ENCODE measurements around the gene CDH16. TPM values are rescaled to one million over a fixed set of nuclear protein-coding genes. Genes with fewer than 3 reads are reported as not detected.

CDH16 gene
- total and polyA plus RNA-seq, 2 of the 13 experiments (the other 11 are each of a cell fraction or from before 2014, with no cell fraction given) = 2.7 to 3.9 TPM

GRCh38 chr16:66935314-66936011 lies 16.8 kb upstream of the CDH16 start, which contains the start of gene CES2 (continued):
- TF ChIP-seq ZBTB3 (CRISPR knock-in tag; IDR thresholded peaks at IDR 0.05; ENCODE audit: borderline replicate concordance, low read depth) (no peak), KDM5B (CRISPR knock-in tag; IDR thresholded peaks at IDR 0.05; ENCODE audit: borderline replicate concordance) (peak; percentile 92; the same call in 1 of the 2 replicates), YEATS4 (CRISPR knock-in tag; IDR thresholded peaks at IDR 0.05; ENCODE audit: borderline replicate concordance) (peak; percentile 78), WIZ (CRISPR knock-in tag; IDR thresholded peaks at IDR 0.05) (peak; percentile 85; the same call in 1 of the 2 replicates), SP5 (CRISPR knock-in tag; IDR thresholded peaks at IDR 0.05; ENCODE audit: borderline replicate concordance, low read depth) (peak; percentile 53; the same call in 1 of the 2 replicates), TCF7 (IDR thresholded peaks at IDR 0.05; ENCODE audit: low read depth) (no peak), EED (CRISPR knock-in tag; IDR thresholded peaks at IDR 0.05) (no peak; the same call in 1 of the 2 replicates), JDP2 (CRISPR knock-in tag; IDR thresholded peaks at IDR 0.05; ENCODE audit: borderline replicate concordance) (no peak), TBL1XR1 (IDR thresholded peaks at IDR 0.05; ENCODE audit: borderline replicate concordance, low read length, partially characterized antibody) (no peak), JUND (CRISPR knock-in tag; IDR thresholded peaks at IDR 0.05) (no peak), ZNF703 (CRISPR knock-in tag; IDR thresholded peaks at IDR 0.05; ENCODE audit: borderline replicate concordance) (no peak; the same call in 1 of the 2 replicates), HDAC1 (CRISPR knock-in tag; IDR thresholded peaks at IDR 0.05) (peak; percentile 96), SPEN (CRISPR knock-in tag; IDR thresholded peaks at IDR 0.05; ENCODE audit: low read depth) (peak; percentile 66), ETV6 (CRISPR knock-in tag; conservative IDR thresholded peaks at IDR 0.05) (peak; percentile 55; the same call in 1 of the 2 replicates), MAFG (CRISPR knock-in tag; IDR thresholded peaks at IDR 0.05) (no peak), ZNF17 (CRISPR knock-in tag; IDR thresholded peaks at IDR 0.05) (no peak)
- TF ChIP-seq, protein P1, sequence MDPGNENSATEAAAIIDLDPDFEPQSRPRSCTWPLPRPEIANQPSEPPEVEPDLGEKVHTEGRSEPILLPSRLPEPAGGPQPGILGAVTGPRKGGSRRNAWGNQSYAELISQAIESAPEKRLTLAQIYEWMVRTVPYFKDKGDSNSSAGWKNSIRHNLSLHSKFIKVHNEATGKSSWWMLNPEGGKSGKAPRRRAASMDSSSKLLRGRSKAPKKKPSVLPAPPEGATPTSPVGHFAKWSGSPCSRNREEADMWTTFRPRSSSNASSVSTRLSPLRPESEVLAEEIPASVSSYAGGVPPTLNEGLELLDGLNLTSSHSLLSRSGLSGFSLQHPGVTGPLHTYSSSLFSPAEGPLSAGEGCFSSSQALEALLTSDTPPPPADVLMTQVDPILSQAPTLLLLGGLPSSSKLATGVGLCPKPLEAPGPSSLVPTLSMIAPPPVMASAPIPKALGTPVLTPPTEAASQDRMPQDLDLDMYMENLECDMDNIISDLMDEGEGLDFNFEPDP (CRISPR knock-in tag; conservative IDR thresholded peaks at IDR 0.05) = no peak
- TF ChIP-seq, protein P2, sequence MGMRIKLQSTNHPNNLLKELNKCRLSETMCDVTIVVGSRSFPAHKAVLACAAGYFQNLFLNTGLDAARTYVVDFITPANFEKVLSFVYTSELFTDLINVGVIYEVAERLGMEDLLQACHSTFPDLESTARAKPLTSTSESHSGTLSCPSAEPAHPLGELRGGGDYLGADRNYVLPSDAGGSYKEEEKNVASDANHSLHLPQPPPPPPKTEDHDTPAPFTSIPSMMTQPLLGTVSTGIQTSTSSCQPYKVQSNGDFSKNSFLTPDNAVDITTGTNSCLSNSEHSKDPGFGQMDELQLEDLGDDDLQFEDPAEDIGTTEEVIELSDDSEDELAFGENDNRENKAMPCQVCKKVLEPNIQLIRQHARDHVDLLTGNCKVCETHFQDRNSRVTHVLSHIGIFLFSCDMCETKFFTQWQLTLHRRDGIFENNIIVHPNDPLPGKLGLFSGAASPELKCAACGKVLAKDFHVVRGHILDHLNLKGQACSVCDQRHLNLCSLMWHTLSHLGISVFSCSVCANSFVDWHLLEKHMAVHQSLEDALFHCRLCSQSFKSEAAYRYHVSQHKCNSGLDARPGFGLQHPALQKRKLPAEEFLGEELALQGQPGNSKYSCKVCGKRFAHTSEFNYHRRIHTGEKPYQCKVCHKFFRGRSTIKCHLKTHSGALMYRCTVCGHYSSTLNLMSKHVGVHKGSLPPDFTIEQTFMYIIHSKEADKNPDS (CRISPR knock-in tag; IDR thresholded peaks at IDR 0.05) = no peak
- TF ChIP-seq, protein P3, sequence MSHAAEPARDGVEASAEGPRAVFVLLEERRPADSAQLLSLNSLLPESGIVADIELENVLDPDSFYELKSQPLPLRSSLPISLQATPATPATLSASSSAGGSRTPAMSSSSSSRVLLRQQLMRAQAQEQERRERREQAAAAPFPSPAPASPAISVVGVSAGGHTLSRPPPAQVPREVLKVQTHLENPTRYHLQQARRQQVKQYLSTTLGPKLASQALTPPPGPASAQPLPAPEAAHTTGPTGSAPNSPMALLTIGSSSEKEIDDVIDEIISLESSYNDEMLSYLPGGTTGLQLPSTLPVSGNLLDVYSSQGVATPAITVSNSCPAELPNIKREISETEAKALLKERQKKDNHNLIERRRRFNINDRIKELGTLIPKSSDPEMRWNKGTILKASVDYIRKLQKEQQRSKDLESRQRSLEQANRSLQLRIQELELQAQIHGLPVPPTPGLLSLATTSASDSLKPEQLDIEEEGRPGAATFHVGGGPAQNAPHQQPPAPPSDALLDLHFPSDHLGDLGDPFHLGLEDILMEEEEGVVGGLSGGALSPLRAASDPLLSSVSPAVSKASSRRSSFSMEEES (CRISPR knock-in tag; IDR thresholded peaks at IDR 0.05) = peak; percentile 29; the same call in 1 of the 2 replicates
- TF ChIP-seq, protein P4, sequence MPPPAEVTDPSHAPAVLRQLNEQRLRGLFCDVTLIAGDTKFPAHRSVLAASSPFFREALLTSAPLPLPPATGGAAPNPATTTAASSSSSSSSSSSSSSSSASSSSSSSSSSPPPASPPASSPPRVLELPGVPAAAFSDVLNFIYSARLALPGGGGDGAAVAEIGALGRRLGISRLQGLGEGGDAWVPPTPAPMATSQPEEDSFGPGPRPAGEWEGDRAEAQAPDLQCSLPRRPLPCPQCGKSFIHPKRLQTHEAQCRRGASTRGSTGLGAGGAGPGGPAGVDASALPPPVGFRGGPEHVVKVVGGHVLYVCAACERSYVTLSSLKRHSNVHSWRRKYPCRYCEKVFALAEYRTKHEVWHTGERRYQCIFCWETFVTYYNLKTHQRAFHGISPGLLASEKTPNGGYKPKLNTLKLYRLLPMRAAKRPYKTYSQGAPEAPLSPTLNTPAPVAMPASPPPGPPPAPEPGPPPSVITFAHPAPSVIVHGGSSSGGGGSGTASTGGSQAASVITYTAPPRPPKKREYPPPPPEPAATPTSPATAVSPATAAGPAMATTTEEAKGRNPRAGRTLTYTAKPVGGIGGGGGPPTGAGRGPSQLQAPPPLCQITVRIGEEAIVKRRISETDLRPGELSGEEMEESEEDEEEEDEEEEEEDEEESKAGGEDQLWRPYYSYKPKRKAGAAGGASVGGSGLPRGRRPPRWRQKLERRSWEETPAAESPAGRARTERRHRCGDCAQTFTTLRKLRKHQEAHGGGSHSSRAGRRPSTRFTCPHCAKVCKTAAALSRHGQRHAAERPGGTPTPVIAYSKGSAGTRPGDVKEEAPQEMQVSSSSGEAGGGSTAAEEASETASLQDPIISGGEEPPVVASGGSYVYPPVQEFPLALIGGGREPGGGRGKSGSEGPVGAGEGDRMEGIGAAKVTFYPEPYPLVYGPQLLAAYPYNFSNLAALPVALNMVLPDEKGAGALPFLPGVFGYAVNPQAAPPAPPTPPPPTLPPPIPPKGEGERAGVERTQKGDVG (CRISPR knock-in tag; IDR thresholded peaks at IDR 0.05; ENCODE audit: borderline replicate concordance) = peak; percentile 90; the same call in 1 of the 2 replicates
- TF ChIP-seq, protein P5, sequence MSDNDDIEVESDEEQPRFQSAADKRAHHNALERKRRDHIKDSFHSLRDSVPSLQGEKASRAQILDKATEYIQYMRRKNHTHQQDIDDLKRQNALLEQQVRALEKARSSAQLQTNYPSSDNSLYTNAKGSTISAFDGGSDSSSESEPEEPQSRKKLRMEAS (IDR thresholded peaks at IDR 0.05) = peak; percentile 87

Data from HepG2 (cell line).